ENCODE results near the gene NRG2.

- TF ChIP-seq CTCF (IDR thresholded peaks at IDR 0.05; ENCODE audit: insufficient read depth, low read length, poor library complexity, severe bottlenecking) (no peak), EZH2phosphoT487 (conservative IDR thresholded peaks at IDR 0.05; ENCODE audit: low read length) (no peak)
These were observed 207.4 kb downstream of the NRG2 start for GRCh38 chr5:139835656-139836055.
